GM23338 (cell line): Measurements from ENCODE around the gene CDC42BPG. TPM values are rescaled to one million over a fixed set of nuclear protein-coding genes. Genes with fewer than 3 reads are reported as not detected.
A peak's percentile ranks its signal among the peaks of the same experiment; 100 is the strongest.

Experiments used
- ATAC-seq: fragments of 200-7000 bp; cut with Tn5 transposase; 3 replicates; pipeline ENCODE4 v1.9.1; 2020
- DNase-seq: peaks from one replicate; pipeline ENCODE4 v3.0.0-alpha.2; 2015; ENCODE audit warnings: low spot score
- H2AFZ ChIP-seq: fragments of 200-600 bp; sonication (generic); 2 replicates; pipeline ENCODE4 v1.8.0; 2016; ENCODE audit warnings: antibody characterized with exemption, mild to moderate bottlenecking, moderate library complexity
- H3F3A ChIP-seq: fragments of 200-600 bp; sonication (generic); replicated peaks from 2 replicates; pipeline ENCODE4 v1.8.0; 2017; ENCODE audit warnings: antibody characterized with exemption, mixed run types, low read depth
- H3K27ac ChIP-seq: fragments of 200-600 bp; sonication (generic); 2 replicates; pipeline ENCODE4 v1.6.1; 2016; ENCODE audit warnings: low read depth
- H3K27me3 ChIP-seq: fragments of 200-600 bp; sonication (generic); 2 replicates; pipeline ENCODE4 v1.8.0; 2016; ENCODE audit warnings: mild to moderate bottlenecking, mixed run types, moderate library complexity; ENCODE audit not compliant: insufficient read depth
- H3K36me3 ChIP-seq: fragments of 200-600 bp; sonication (generic); 2 replicates; pipeline ENCODE4 v1.8.0; 2016; ENCODE audit warnings: mild to moderate bottlenecking; ENCODE audit not compliant: insufficient read depth
- H3K4me1 ChIP-seq: fragments of 200-600 bp; sonication (generic); 2 replicates; pipeline ENCODE4 v1.8.0; 2016; ENCODE audit warnings: mild to moderate bottlenecking, moderate library complexity; ENCODE audit not compliant: insufficient read depth
- H3K4me2 ChIP-seq: fragments of 200-600 bp; sonication (generic); 2 replicates; pipeline ENCODE4 v1.7.1; 2017; ENCODE audit warnings: mixed run types
- H3K4me3 ChIP-seq: fragments of 200-600 bp; sonication (generic); 2 replicates; pipeline ENCODE4 v1.6.1; 2016; ENCODE audit warnings: mixed run types
- H3K79me2 ChIP-seq: fragments of 200-600 bp; sonication (generic); replicated peaks from 2 replicates; pipeline ENCODE4 v1.8.0; 2017; ENCODE audit warnings: mild to moderate bottlenecking; ENCODE audit not compliant: insufficient read depth
- H3K9me2 ChIP-seq: fragments of 200-600 bp; sonication (generic); 2 replicates; pipeline ENCODE4 v1.8.0; 2017; ENCODE audit not compliant: insufficient read depth
- H4K20me1 ChIP-seq: fragments of 200-600 bp; sonication (generic); replicated peaks from 2 replicates; pipeline ENCODE4 v1.8.0; 2017; ENCODE audit warnings: mild to moderate bottlenecking; ENCODE audit not compliant: insufficient read depth
- H3K27ac Mint-ChIP-seq: 2 replicates; pipeline ENCODE4 v1.8.0; 2020; ENCODE audit warnings: inconsistent platforms, mild to moderate bottlenecking, moderate library complexity, mixed read lengths
- H3K27me3 Mint-ChIP-seq: 3 replicates; pipeline ENCODE4 v1.8.0; 2022; ENCODE audit warnings: low read depth, mild to moderate bottlenecking, moderate library complexity, mixed read lengths, inconsistent platforms; ENCODE audit not compliant: insufficient read depth, poor library complexity
- H3K36me3 Mint-ChIP-seq: 3 replicates; pipeline ENCODE4 v1.8.0; 2021; ENCODE audit warnings: low read depth, mild to moderate bottlenecking, inconsistent platforms, moderate library complexity, mixed read lengths
- H3K4me1 Mint-ChIP-seq: 3 replicates; pipeline ENCODE4 v1.8.0; 2020; ENCODE audit warnings: mild to moderate bottlenecking, inconsistent platforms, mixed read lengths
- H3K4me3 Mint-ChIP-seq: 3 replicates; pipeline ENCODE4 v1.8.0; 2021; ENCODE audit warnings: moderate library complexity, mild to moderate bottlenecking, inconsistent platforms, mixed read lengths
- H3K9me3 Mint-ChIP-seq: 3 replicates; pipeline ENCODE4 v1.8.0; 2020; ENCODE audit warnings: moderate library complexity, mild to moderate bottlenecking, inconsistent platforms, mixed read lengths
- CREB1 ChIP-seq: fragments of 250-450 bp; sonication (Bioruptor Pico); IDR thresholded peaks from 2 replicates; pipeline ENCODE4 v1.5.0; 2020; ENCODE audit warnings: low read depth, mild to moderate bottlenecking, moderate library complexity
- EZH2phosphoT487 ChIP-seq: fragments of 200-600 bp; sonication (generic); IDR thresholded peaks from one replicate; pipeline ENCODE4 v1.8.1; 2018; ENCODE audit warnings: antibody characterized with exemption; ENCODE audit not compliant: unreplicated experiment
- NANOG ChIP-seq: IDR thresholded peaks from 2 replicates; pipeline ENCODE4 v1.6.1; 2016; ENCODE audit warnings: antibody characterized with exemption, borderline replicate concordance
- POLR2AphosphoS5 ChIP-seq: IDR thresholded peaks from 2 replicates; pipeline ENCODE4 v1.6.1; 2016; ENCODE audit warnings: antibody characterized with exemption, low read depth
- STAT1 ChIP-seq: IDR thresholded peaks from one replicate; pipeline ENCODE4 v1.6.1; 2016; ENCODE audit warnings: antibody characterized with exemption; ENCODE audit not compliant: unreplicated experiment
- ZNF331 ChIP-seq: fragments of 250-450 bp; sonication (Bioruptor Pico); IDR thresholded peaks from 2 replicates; pipeline ENCODE4 v1.5.0; 2020; ENCODE audit warnings: low read depth, mild to moderate bottlenecking, moderate library complexity
- polyA plus RNA-seq: library from polyadenylated mRNA; unstranded; fragments of >200 nt; fragmentation: Nextera tagmentation; extraction: Ambion mirVana; gene quantifications from 2 replicates; pipeline ENCODE4 v1.2.1, GENCODE V29; 2016
- total RNA-seq: library from RNA; depleted of rRNA; stranded (reverse); fragments of >200 nt; shearing (Covaris generic); gene quantifications from 2 replicates; pipeline ENCODE4 v1.2.3, GENCODE V29; 2014
- TF ChIP-seq, protein P1 (sequence below), 2 experiments: fragments of 200-600 bp in 1 of 2; sonication (generic) in 1 of 2; conservative IDR thresholded peaks; 2 replicates each; pipeline versions ENCODE4 v1.5.1 to v1.6.1; 2016 to 2017; ENCODE audit warnings: antibody characterized with exemption in 2 of 2, low read depth in 2 of 2, mild to moderate bottlenecking in 2 of 2, moderate library complexity in 1 of 2

CDC42BPG gene
- total and polyA plus RNA-seq, 2 experiments from 2014 or later: 2.3 to 11.6 TPM

DNA sequence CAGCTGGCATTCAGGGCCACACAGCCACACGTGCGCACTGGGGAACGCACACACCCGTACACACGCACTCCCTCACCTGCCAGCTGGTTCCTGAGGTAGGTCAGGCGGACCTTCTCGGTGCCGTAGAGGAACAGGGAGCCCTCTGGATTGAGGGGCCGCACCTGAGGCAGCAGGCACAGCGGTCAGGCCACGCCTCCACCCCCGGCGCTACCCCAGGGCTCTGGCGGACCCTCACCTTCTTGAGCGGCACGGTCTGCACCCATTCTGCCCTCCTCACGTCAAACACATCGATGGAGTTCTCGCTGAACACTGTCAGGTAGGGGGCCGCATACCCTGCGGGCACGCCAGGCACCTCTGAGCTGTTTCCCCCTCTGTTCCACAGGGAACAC is 17.0 kb downstream of the CDC42BPG start:
- H3K9me3 Mint-ChIP-seq: no peaks in the 10 kb centered on the region
- H3K4me1 ChIP-seq: no peaks in the 10 kb centered on the region
- no peak for ATAC-seq
- no peaks in the 10 kb centered on the region for H3K27me3 ChIP-seq
- H3K27me3 Mint-ChIP-seq: peaks cover 5% of the 10 kb centered on the region
- no peak overlapping the region for H3K27ac ChIP-seq
- no peak overlapping the region for H3K27ac Mint-ChIP-seq
- H3K36me3 Mint-ChIP-seq: peaks cover 11% of the 10 kb centered on the region; the same call in 2 of the 3 replicates
- TF ChIP-seq POLR2AphosphoS5: no peak
- TF ChIP-seq ZNF331: no peak
- H3K9me2 ChIP-seq: no peaks in the 10 kb centered on the region
- no peak overlapping the region for H2AFZ ChIP-seq
- DNase-seq: no peak
- H3F3A ChIP-seq: no peaks in the 10 kb centered on the region
- no peaks in the 10 kb centered on the region for H3K36me3 ChIP-seq
- H4K20me1 ChIP-seq: no peaks in the 10 kb centered on the region
- H3K79me2 ChIP-seq: no peaks in the 10 kb centered on the region
- H3K4me3 Mint-ChIP-seq: no peak overlapping the region
- H3K4me1 Mint-ChIP-seq: no peaks in the 10 kb centered on the region
- H3K4me2 ChIP-seq: no peak overlapping the region
- no peak overlapping the region for H3K4me3 ChIP-seq

DNA sequence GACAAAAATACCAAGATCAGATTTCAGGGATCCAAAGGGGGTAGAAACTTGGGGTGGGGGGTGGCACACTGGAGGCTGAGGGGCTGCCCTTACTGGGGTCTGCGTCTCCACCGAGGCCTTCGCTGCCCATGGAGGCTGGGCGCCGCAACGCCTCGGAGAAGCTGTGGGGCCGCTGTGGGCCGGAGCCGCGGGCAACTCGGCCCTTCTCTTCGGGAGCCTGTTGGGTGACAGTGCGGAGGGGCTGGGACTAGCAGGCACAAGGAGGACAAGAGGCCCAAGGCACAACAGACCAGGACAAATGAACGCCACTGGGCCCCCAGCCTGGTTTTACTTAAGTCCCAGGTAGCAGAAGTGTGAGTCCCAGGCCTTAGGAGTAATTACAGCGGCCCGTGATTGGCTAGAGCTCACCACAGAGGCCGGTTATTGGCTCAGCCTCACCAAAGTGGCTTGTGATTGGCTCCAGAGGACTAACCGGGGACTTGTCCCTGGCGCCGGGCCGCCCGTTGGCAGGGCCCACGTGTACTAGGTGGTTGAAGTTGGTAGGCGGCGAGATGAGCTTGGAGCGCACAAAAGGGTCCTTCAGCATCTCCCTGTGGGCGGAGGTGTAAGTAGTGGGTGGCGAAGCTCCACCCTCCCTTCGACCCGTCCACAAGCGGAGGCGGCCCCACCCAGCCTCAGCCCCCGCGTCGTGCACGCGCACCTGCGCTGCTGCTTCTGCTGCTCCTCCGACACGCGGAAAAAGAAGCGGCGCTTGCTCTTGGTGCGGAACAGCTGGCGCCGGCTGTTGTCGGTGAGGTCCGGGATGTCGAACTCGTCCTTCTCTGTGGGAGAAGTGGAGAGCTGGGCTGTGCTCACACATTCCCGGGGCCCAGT is 17.6 kb downstream of the CDC42BPG start:
- H3K4me3 ChIP-seq: no peak overlapping the region
- peaks cover 8% of the 10 kb centered on the region; the same call in 2 of the 3 replicates for H3K36me3 Mint-ChIP-seq

DNA sequence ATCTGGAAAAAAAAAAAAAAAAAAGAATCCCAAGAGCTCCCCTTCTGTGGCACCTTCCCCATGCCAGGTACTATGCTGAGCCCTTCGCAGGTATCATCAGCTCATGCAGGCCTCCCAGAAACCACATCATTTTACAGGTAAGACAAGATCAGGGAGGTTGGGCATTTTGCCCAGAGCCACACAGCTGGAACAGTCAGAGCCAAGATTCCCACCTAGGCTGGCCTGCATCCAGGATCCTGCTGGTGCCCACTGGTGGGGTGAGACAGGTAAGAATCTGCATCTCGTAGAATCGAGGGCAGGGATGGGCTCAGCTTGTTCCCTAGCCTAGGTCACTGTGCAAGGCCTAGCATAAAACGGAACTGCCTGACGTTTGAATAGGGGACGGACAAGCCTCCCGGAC is 18.4 kb downstream of the CDC42BPG start:
- H3K27ac Mint-ChIP-seq: no peak overlapping the region
- Histone ChIP-seq H2AFZ (no peak overlapping the region), H3K4me2 (no peak overlapping the region), H3K27me3 (no peaks in the 10 kb centered on the region), H3K9me2 (no peaks in the 10 kb centered on the region), H3K4me3 (no peak overlapping the region), H4K20me1 (no peaks in the 10 kb centered on the region), H3K27ac (no peak overlapping the region), H3K36me3 (no peaks in the 10 kb centered on the region), H3K79me2 (no peaks in the 10 kb centered on the region), H3F3A (no peaks in the 10 kb centered on the region), H3K4me1 (no peaks in the 10 kb centered on the region)
- H3K9me3 Mint-ChIP-seq: no peaks in the 10 kb centered on the region
- no peak overlapping the region for H3K4me3 Mint-ChIP-seq
- ATAC-seq: no peak
- peaks cover 7% of the 10 kb centered on the region; the same call in 1 of the 3 replicates for H3K36me3 Mint-ChIP-seq
- DNase-seq: no peak
- no peaks in the 10 kb centered on the region for H3K4me1 Mint-ChIP-seq
- peaks cover 8% of the 10 kb centered on the region for H3K27me3 Mint-ChIP-seq
- TF ChIP-seq ZNF331: no peak
- TF ChIP-seq EZH2phosphoT487: no peak

More for the DNA sequence above, 17.6 kb downstream of the CDC42BPG start:
- Histone ChIP-seq H3K4me2 (no peak overlapping the region), H2AFZ (no peak overlapping the region), H3K27me3 (no peaks in the 10 kb centered on the region), H3K4me1 (no peaks in the 10 kb centered on the region), H3K9me2 (no peaks in the 10 kb centered on the region), H3K27ac (no peak overlapping the region), H3K36me3 (no peaks in the 10 kb centered on the region), H4K20me1 (no peaks in the 10 kb centered on the region), H3K79me2 (no peaks in the 10 kb centered on the region), H3F3A (no peaks in the 10 kb centered on the region)
- no peaks in the 10 kb centered on the region for H3K4me1 Mint-ChIP-seq
- peaks cover 5% of the 10 kb centered on the region for H3K27me3 Mint-ChIP-seq
- ATAC-seq: peak; percentile 92
- no peak overlapping the region for H3K27ac Mint-ChIP-seq
- DNase-seq: peak; percentile 72
- TF ChIP-seq STAT1 (no peak), NANOG (no peak), EZH2phosphoT487 (no peak), CREB1 (CRISPR knock-in tag) (no peak), ZNF331 (no peak)
- TF ChIP-seq, protein P1, sequence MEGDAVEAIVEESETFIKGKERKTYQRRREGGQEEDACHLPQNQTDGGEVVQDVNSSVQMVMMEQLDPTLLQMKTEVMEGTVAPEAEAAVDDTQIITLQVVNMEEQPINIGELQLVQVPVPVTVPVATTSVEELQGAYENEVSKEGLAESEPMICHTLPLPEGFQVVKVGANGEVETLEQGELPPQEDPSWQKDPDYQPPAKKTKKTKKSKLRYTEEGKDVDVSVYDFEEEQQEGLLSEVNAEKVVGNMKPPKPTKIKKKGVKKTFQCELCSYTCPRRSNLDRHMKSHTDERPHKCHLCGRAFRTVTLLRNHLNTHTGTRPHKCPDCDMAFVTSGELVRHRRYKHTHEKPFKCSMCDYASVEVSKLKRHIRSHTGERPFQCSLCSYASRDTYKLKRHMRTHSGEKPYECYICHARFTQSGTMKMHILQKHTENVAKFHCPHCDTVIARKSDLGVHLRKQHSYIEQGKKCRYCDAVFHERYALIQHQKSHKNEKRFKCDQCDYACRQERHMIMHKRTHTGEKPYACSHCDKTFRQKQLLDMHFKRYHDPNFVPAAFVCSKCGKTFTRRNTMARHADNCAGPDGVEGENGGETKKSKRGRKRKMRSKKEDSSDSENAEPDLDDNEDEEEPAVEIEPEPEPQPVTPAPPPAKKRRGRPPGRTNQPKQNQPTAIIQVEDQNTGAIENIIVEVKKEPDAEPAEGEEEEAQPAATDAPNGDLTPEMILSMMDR (conservative IDR thresholded peaks at IDR 0.05; ENCODE audit: low read depth in 2 of 2): no peak
- no peak overlapping the region for H3K4me3 Mint-ChIP-seq
- H3K9me3 Mint-ChIP-seq: no peaks in the 10 kb centered on the region
